H1 (cell line): Measurements from ENCODE around the gene SLC38A10. TPM values are rescaled to one million over a fixed set of nuclear protein-coding genes. Genes with fewer than 3 reads are reported as not detected.

Experiments used
- ATF2 ChIP-seq: IDR thresholded peaks from 2 replicates; pipeline ENCODE4 v1.6.1; 2012; ENCODE audit warnings: low read length, inconsistent platforms
- CEBPB ChIP-seq: IDR thresholded peaks from 2 replicates; pipeline ENCODE4 v1.6.1; 2012; ENCODE audit warnings: low read depth, low read length
- CHD1 ChIP-seq: IDR thresholded peaks from 2 replicates; pipeline ENCODE4 v1.6.1; 2012; ENCODE audit warnings: low read depth, low read length, improper control_type of control experiment
- E2F6 ChIP-seq: IDR thresholded peaks from 2 replicates; pipeline ENCODE4 v1.6.1; 2012; ENCODE audit warnings: inconsistent platforms
- EGR1 ChIP-seq: IDR thresholded peaks from 2 replicates; pipeline ENCODE4 v1.6.1; 2011; ENCODE audit warnings: low read depth, low read length, borderline replicate concordance
- FOSL1 ChIP-seq: IDR thresholded peaks from 2 replicates; pipeline ENCODE4 v1.6.1; 2011; ENCODE audit warnings: mild to moderate bottlenecking, low read depth, low read length, moderate library complexity; ENCODE audit not compliant: insufficient read depth
- JUN ChIP-seq: IDR thresholded peaks from 2 replicates; pipeline ENCODE4 v1.6.1; 2011; ENCODE audit warnings: low read depth, mild to moderate bottlenecking, improper control_type of control experiment, low read length
- KDM1A ChIP-seq: fragments of 200-600, 300-600 bp; sonication (generic); IDR thresholded peaks from 2 replicates; pipeline ENCODE4 v1.7.1; 2016; ENCODE audit warnings: mild to moderate bottlenecking, low read length, borderline replicate concordance
- RNF2 ChIP-seq: fragments of 200-900, 300-1000 bp; sonication (generic); IDR thresholded peaks from 2 replicates; pipeline ENCODE4 v1.7.1; 2016; ENCODE audit warnings: borderline replicate concordance, low read depth, mild to moderate bottlenecking, antibody characterized with exemption, low read length; ENCODE audit not compliant: poor library complexity, severe bottlenecking; ENCODE audit errors: missing control alignments
- polyA plus RNA-seq, 7 experiments: library from polyadenylated mRNA; depleted of rRNA in 3 of 7; stranded (reverse) in 5 of 7; unstranded in 2 of 7; fragments of >200 nt in 5 of 7; fragments of 200-250 nt in 2 of 7; gene quantifications; 1 replicate in 5 of 7; 2 replicates in 1 of 7; 4 replicates in 1 of 7; pipeline versions ENCODE4 v1.2.1 to v1.2.3, GENCODE V29; 2011 to 2013; ENCODE audit warnings: missing spikeins in 2 of 7, mixed read lengths in 2 of 7
- total RNA-seq: library from RNA; stranded (reverse); fragmentation: NEBNext Ultra II Directional; extraction: Animal tissue kit (Norgen Biotek cat#: 25700); gene quantifications from 2 replicates; pipeline ENCODE4 v1.2.1, GENCODE V29; 2021

Gene SLC38A10
- total and polyA plus RNA-seq, 2 of the 8 experiments (the other 6 are each of a cell fraction or from before 2014, with no cell fraction given) = 26.4 to 41.0 TPM

GRCh38 chr17:81267390-81268067, 27.6 kb downstream of the SLC38A10 start (continued):
- TF ChIP-seq FOSL1 = no peak
- TF ChIP-seq CHD1 = no peak
- no peak for TF ChIP-seq KDM1A
- no peak for TF ChIP-seq RNF2
- no peak for TF ChIP-seq JUN
- no peak for TF ChIP-seq E2F6
- TF ChIP-seq ATF2 = no peak
- TF ChIP-seq CEBPB = no peak
- no peak for TF ChIP-seq EGR1
